ENCODE measurements around the gene CACFD1.

CACFD1 gene

GRCh38 chr9:133502112-133502511 is 42.3 kb downstream of the CACFD1 start:
- no peak for DNase-seq (ENCODE audit: low read depth)

GRCh38 chr9:133505186-133505830 is 45.5 kb downstream of the CACFD1 start:
- no peak for DNase-seq (ENCODE audit: low read depth)

- DNase-seq (ENCODE audit: low read depth): no peak
Observed at GRCh38 chr9:133505901-133506652, 46.3 kb downstream of the CACFD1 start.

GRCh38 chr9:133506653-133507038 is 46.9 kb downstream of the CACFD1 start:
- DNase-seq (ENCODE audit: low read depth): no peak

- no peak for DNase-seq (ENCODE audit: low read depth)
Observed at GRCh38 chr9:133507246-133507965, 47.6 kb downstream of the CACFD1 start.

- no peak for DNase-seq (ENCODE audit: low read depth)
Observed at GRCh38 chr9:133508046-133508445, 48.3 kb downstream of the CACFD1 start.

- DNase-seq (ENCODE audit: low read depth): no peak
Observed at GRCh38 chr9:133509179-133510083, 49.7 kb downstream of the CACFD1 start.

GRCh38 chr9:133510926-133511505 is 51.2 kb downstream of the CACFD1 start:
- DNase-seq (ENCODE audit: low read depth): no peak

- DNase-seq (ENCODE audit: low read depth): no peak
Observed at GRCh38 chr9:133511607-133512006, 51.8 kb downstream of the CACFD1 start.

- no peak for DNase-seq (ENCODE audit: low read depth)
Observed at GRCh38 chr9:133512253-133513213, 52.8 kb downstream of the CACFD1 start.

GRCh38 chr9:133513214-133514100 is 53.7 kb downstream of the CACFD1 start:
- no peak for DNase-seq (ENCODE audit: low read depth)

- DNase-seq (ENCODE audit: low read depth): no peak
Observed at GRCh38 chr9:133514460-133515239, 54.9 kb downstream of the CACFD1 start.

GRCh38 chr9:133515240-133515610 is 55.4 kb downstream of the CACFD1 start:
- DNase-seq (ENCODE audit: low read depth): no peak

GRCh38 chr9:133515615-133516255 is 56.0 kb downstream of the CACFD1 start:
- no peak for DNase-seq (ENCODE audit: low read depth)

GRCh38 chr9:133516256-133516960 is 56.6 kb downstream of the CACFD1 start:
- DNase-seq (ENCODE audit: low read depth): no peak

GRCh38 chr9:133516961-133517350 is 57.2 kb downstream of the CACFD1 start:
- no peak for DNase-seq (ENCODE audit: low read depth)

- DNase-seq (ENCODE audit: low read depth): no peak
Observed at GRCh38 chr9:133517711-133518110, 57.9 kb downstream of the CACFD1 start.

- no peak for DNase-seq (ENCODE audit: low read depth)
Observed at GRCh38 chr9:133518200-133518599, 58.4 kb downstream of the CACFD1 start.
